Glutamatergic neuron (in vitro differentiated cells): ENCODE results near the gene ARHGAP4. TPM values are rescaled to one million over a fixed set of nuclear protein-coding genes. Genes with fewer than 3 reads are reported as not detected.

Experiments used
- DNase-seq: peaks from one replicate; pipeline ENCODE4 v3.0.0; 2022
- H3K27ac Mint-ChIP-seq: one replicate; pipeline ENCODE4 v1.8.0; 2020; ENCODE audit warnings: mild to moderate bottlenecking, mixed read lengths, inconsistent platforms; ENCODE audit not compliant: unreplicated experiment
- H3K27me3 Mint-ChIP-seq: one replicate; pipeline ENCODE4 v1.8.0; 2020; ENCODE audit warnings: mild to moderate bottlenecking, moderate library complexity, mixed read lengths, inconsistent platforms; ENCODE audit not compliant: unreplicated experiment
- H3K36me3 Mint-ChIP-seq: one replicate; pipeline ENCODE4 v1.8.0; 2020; ENCODE audit warnings: mild to moderate bottlenecking, mixed read lengths, inconsistent platforms; ENCODE audit not compliant: unreplicated experiment
- H3K4me1 Mint-ChIP-seq: one replicate; pipeline ENCODE4 v1.8.0; 2020; ENCODE audit warnings: mild to moderate bottlenecking, low read depth, mixed read lengths, inconsistent platforms; ENCODE audit not compliant: unreplicated experiment
- H3K4me3 Mint-ChIP-seq: one replicate; pipeline ENCODE4 v1.8.0; 2020; ENCODE audit warnings: mild to moderate bottlenecking, mixed read lengths, inconsistent platforms; ENCODE audit not compliant: unreplicated experiment
- H3K9me3 Mint-ChIP-seq: one replicate; pipeline ENCODE4 v1.8.0; 2020; ENCODE audit warnings: mild to moderate bottlenecking, moderate library complexity, mixed read lengths, inconsistent platforms; ENCODE audit not compliant: unreplicated experiment
- CTCF ChIP-seq: fragments of 200-600 bp; sonication (generic); IDR thresholded peaks from one replicate; pipeline ENCODE4 v1.5.0; 2021; ENCODE audit not compliant: partially characterized antibody, unreplicated experiment
- total RNA-seq: library from RNA; stranded (reverse); fragmentation: NEBNext Ultra II Directional; extraction: Animal tissue kit (Norgen Biotek cat#: 25700); gene quantifications from one replicate; pipeline ENCODE4 v1.2.1, GENCODE V29; 2021; ENCODE audit not compliant: unreplicated experiment

Gene ARHGAP4
- total RNA-seq, 1 donor from 2014 or later, result 33.5 TPM

GRCh38 chrX:153902385-153902784 lies 23.7 kb downstream of the ARHGAP4 start:
- no peak for DNase-seq
- Mint-ChIP-seq H3K36me3 (no peaks in the 10 kb centered on the region), H3K27ac (no peak overlapping the region), H3K9me3 (no peaks in the 10 kb centered on the region), H3K4me3 (no peak overlapping the region), H3K27me3 (peaks cover 4% of the 10 kb centered on the region), H3K4me1 (peaks cover 15% of the 10 kb centered on the region)
- TF ChIP-seq CTCF, result no peak

DNA sequence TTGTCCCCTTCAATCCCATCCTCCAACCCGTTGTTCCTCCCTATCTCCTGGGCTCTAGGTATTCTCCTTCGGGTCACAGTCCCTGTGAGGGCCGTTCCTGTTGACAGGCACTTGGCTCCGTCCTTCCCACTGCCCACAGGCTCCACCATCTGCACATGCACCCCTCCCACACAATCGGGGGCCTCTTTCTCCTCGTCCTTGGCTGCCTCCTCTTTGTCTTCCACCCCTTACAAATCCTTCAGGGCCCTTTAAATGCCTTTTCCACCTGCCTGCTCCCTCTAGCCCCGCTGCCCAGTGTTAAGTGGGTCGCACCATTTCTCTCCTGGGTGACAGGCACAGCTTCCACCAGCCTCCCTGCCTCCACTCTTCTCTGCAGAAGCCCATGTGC lies 24.3 kb downstream of the ARHGAP4 start:
- H3K4me3 Mint-ChIP-seq, result no peak overlapping the region
- no peaks in the 10 kb centered on the region for H3K9me3 Mint-ChIP-seq
- H3K36me3 Mint-ChIP-seq, result no peaks in the 10 kb centered on the region
- peaks cover 15% of the 10 kb centered on the region for H3K4me1 Mint-ChIP-seq
- peak overlapping the region; percentile 91 for H3K27ac Mint-ChIP-seq
- TF ChIP-seq CTCF, result no peak
- H3K27me3 Mint-ChIP-seq, result peaks cover 4% of the 10 kb centered on the region
- DNase-seq, result no peak

- Mint-ChIP-seq H3K36me3 (no peaks in the 10 kb centered on the region), H3K9me3 (no peaks in the 10 kb centered on the region), H3K27me3 (peaks cover 4% of the 10 kb centered on the region), H3K4me3 (peak overlapping the region; percentile 57), H3K4me1 (peaks cover 16% of the 10 kb centered on the region), H3K27ac (peak overlapping the region; percentile 91)
- DNase-seq, result peak; percentile 51
- no peak for TF ChIP-seq CTCF
Observed at GRCh38 chrX:153900831-153901752, 25.0 kb downstream of the ARHGAP4 start.

GRCh38 chrX:153897899-153898298 lies 28.2 kb downstream of the ARHGAP4 start:
- no peak for DNase-seq
- no peak overlapping the region for H3K4me3 Mint-ChIP-seq
- H3K27me3 Mint-ChIP-seq, result peaks cover 2% of the 10 kb centered on the region
- H3K4me1 Mint-ChIP-seq, result peaks cover 13% of the 10 kb centered on the region
- TF ChIP-seq CTCF, result no peak
- H3K27ac Mint-ChIP-seq, result no peak overlapping the region
- H3K9me3 Mint-ChIP-seq, result no peaks in the 10 kb centered on the region
- no peaks in the 10 kb centered on the region for H3K36me3 Mint-ChIP-seq

GRCh38 chrX:153889123-153889522 lies 36.9 kb downstream of the ARHGAP4 start:
- Mint-ChIP-seq H3K9me3 (peaks cover 7% of the 10 kb centered on the region), H3K4me3 (no peak overlapping the region), H3K36me3 (no peaks in the 10 kb centered on the region), H3K27me3 (peaks cover 5% of the 10 kb centered on the region), H3K27ac (no peak overlapping the region), H3K4me1 (peaks cover 2% of the 10 kb centered on the region)
- no peak for DNase-seq
- TF ChIP-seq CTCF, result no peak
